Measurements from ENCODE around the gene DGKG. TPM values are rescaled to one million over a fixed set of nuclear protein-coding genes. Genes with fewer than 3 reads are reported as not detected.

The DGKG gene
- polyA plus RNA-seq, 4 donors = 0.19 to 4.0 (median 0.92) TPM

- no peak for FAIRE-seq
- no peak for DNase-seq
Measured at GRCh38 chr3:186284349-186284652, 77.7 kb downstream of the DGKG start.

GRCh38 chr3:186283651-186284348, 78.2 kb downstream of the DGKG start:
- H3K9me3 ChIP-seq (ENCODE audit: control insufficient read depth in 2 of 2, insufficient read depth in 1 of 2, low read depth in 1 of 2, low read length in 1 of 2) = no peaks in the 10 kb centered on the region
- DNase-seq (no peak), FAIRE-seq (no peak)
- peaks cover 0 to 4% (median 0%) of the 10 kb centered on the region in 3 donors for H3K27me3 ChIP-seq (ENCODE audit: control insufficient read depth in 3 of 3, insufficient read depth in 3 of 3, low read length in 3 of 3)
- no peaks in the 10 kb centered on the region for H3K36me3 ChIP-seq (ENCODE audit: control insufficient read depth in 3 of 3, insufficient read depth in 2 of 3, low read depth in 1 of 3, low read length in 3 of 3)
- H3K4me3 ChIP-seq (ENCODE audit: low read depth in 1 of 3, low read length in 3 of 3) = no peak overlapping the region
- no peaks in the 10 kb centered on the region for H3K4me1 ChIP-seq (ENCODE audit: control insufficient read depth in 3 of 3, insufficient read depth in 2 of 3, low read depth in 1 of 3, low read length in 2 of 3)
- no peak overlapping the region for H3K27ac ChIP-seq (ENCODE audit: low read depth in 1 of 3, low read length in 2 of 3)
- 73 to 83% (median 83%) methylated on average over 6 of the region's 6 CpGs for WGBS, 3 donors

More at GRCh38 chr3:186284349-186284652, 77.7 kb downstream of the DGKG start:
- Histone ChIP-seq H3K4me1 (ENCODE audit: control insufficient read depth in 3 of 3, insufficient read depth in 2 of 3, low read depth in 1 of 3, low read length in 2 of 3) (no peaks in the 10 kb centered on the region), H3K27ac (ENCODE audit: low read depth in 1 of 3, low read length in 2 of 3) (no peak overlapping the region), H3K36me3 (ENCODE audit: control insufficient read depth in 3 of 3, insufficient read depth in 2 of 3, low read depth in 1 of 3, low read length in 3 of 3) (no peaks in the 10 kb centered on the region), H3K9me3 (ENCODE audit: control insufficient read depth in 2 of 2, insufficient read depth in 1 of 2, low read depth in 1 of 2, low read length in 1 of 2) (no peaks in the 10 kb centered on the region), H3K4me3 (ENCODE audit: low read depth in 1 of 3, low read length in 3 of 3) (no peak overlapping the region), H3K27me3 (ENCODE audit: control insufficient read depth in 3 of 3, insufficient read depth in 3 of 3, low read length in 3 of 3) (peaks cover 0 to 4% (median 0%) of the 10 kb centered on the region in 3 donors)
- 90 to 95% (median 92%) methylated on average over 8 of the region's 8 CpGs for WGBS, 3 donors

GRCh38 chr3:186283096-186283495, 78.9 kb downstream of the DGKG start:
- WGBS, 3 donors = 70 to 79% (median 77%) methylated on average over 8 of the region's 8 CpGs

GRCh38 chr3:186281176-186281575, 80.9 kb downstream of the DGKG start:
- DNase-seq (no peak), FAIRE-seq (no peak)
- WGBS, 3 donors = 34 to 53% (median 47%) methylated on average over 2 of the region's 2 CpGs

More at GRCh38 chr3:186283096-186283495, 78.9 kb downstream of the DGKG start:
- Histone ChIP-seq H3K36me3 (ENCODE audit: control insufficient read depth in 3 of 3, insufficient read depth in 2 of 3, low read depth in 1 of 3, low read length in 3 of 3) (no peaks in the 10 kb centered on the region), H3K4me1 (ENCODE audit: control insufficient read depth in 3 of 3, insufficient read depth in 2 of 3, low read depth in 1 of 3, low read length in 2 of 3) (no peaks in the 10 kb centered on the region), H3K9me3 (ENCODE audit: control insufficient read depth in 2 of 2, insufficient read depth in 1 of 2, low read depth in 1 of 2, low read length in 1 of 2) (no peaks in the 10 kb centered on the region), H3K4me3 (ENCODE audit: low read depth in 1 of 3, low read length in 3 of 3) (no peak overlapping the region), H3K27me3 (ENCODE audit: control insufficient read depth in 3 of 3, insufficient read depth in 3 of 3, low read length in 3 of 3) (peaks cover 0 to 8% (median 0%) of the 10 kb centered on the region in 3 donors), H3K27ac (ENCODE audit: low read depth in 1 of 3, low read length in 2 of 3) (no peak overlapping the region)
- DNase-seq = no peak
- no peak for FAIRE-seq

GRCh38 chr3:186280737-186281136, 81.3 kb downstream of the DGKG start:
- Histone ChIP-seq H3K27ac (ENCODE audit: low read depth in 1 of 3, low read length in 2 of 3) (no peak overlapping the region), H3K9me3 (ENCODE audit: control insufficient read depth in 2 of 2, insufficient read depth in 1 of 2, low read depth in 1 of 2, low read length in 1 of 2) (no peaks in the 10 kb centered on the region), H3K27me3 (ENCODE audit: control insufficient read depth in 3 of 3, insufficient read depth in 3 of 3, low read length in 3 of 3) (peaks cover 0 to 6% (median 0%) of the 10 kb centered on the region in 3 donors), H3K4me3 (ENCODE audit: low read depth in 1 of 3, low read length in 3 of 3) (no peak overlapping the region), H3K36me3 (ENCODE audit: control insufficient read depth in 3 of 3, insufficient read depth in 2 of 3, low read depth in 1 of 3, low read length in 3 of 3) (no peaks in the 10 kb centered on the region), H3K4me1 (ENCODE audit: control insufficient read depth in 3 of 3, insufficient read depth in 2 of 3, low read depth in 1 of 3, low read length in 2 of 3) (no peaks in the 10 kb centered on the region)
- 48 to 86% (median 56%) methylated on average over 3 of the region's 3 CpGs for WGBS, 3 donors
- FAIRE-seq (no peak), DNase-seq (no peak)

More at GRCh38 chr3:186281176-186281575, 80.9 kb downstream of the DGKG start:
- H3K27me3 ChIP-seq (ENCODE audit: control insufficient read depth in 3 of 3, insufficient read depth in 3 of 3, low read length in 3 of 3) = peaks cover 0 to 6% (median 0%) of the 10 kb centered on the region in 3 donors
- H3K36me3 ChIP-seq (ENCODE audit: control insufficient read depth in 3 of 3, insufficient read depth in 2 of 3, low read depth in 1 of 3, low read length in 3 of 3) = no peaks in the 10 kb centered on the region
- H3K4me3 ChIP-seq (ENCODE audit: low read depth in 1 of 3, low read length in 3 of 3) = no peak overlapping the region
- H3K27ac ChIP-seq (ENCODE audit: low read depth in 1 of 3, low read length in 2 of 3) = no peak overlapping the region
- no peaks in the 10 kb centered on the region for H3K9me3 ChIP-seq (ENCODE audit: control insufficient read depth in 2 of 2, insufficient read depth in 1 of 2, low read depth in 1 of 2, low read length in 1 of 2)
- H3K4me1 ChIP-seq (ENCODE audit: control insufficient read depth in 3 of 3, insufficient read depth in 2 of 3, low read depth in 1 of 3, low read length in 2 of 3) = no peaks in the 10 kb centered on the region

GRCh38 chr3:186277268-186277909, 84.6 kb downstream of the DGKG start:
- H3K27ac ChIP-seq (ENCODE audit: low read depth in 1 of 3, low read length in 2 of 3) = no peak overlapping the region
- no peak overlapping the region for H3K4me3 ChIP-seq (ENCODE audit: low read depth in 1 of 3, low read length in 3 of 3)
- no peaks in the 10 kb centered on the region for H3K9me3 ChIP-seq (ENCODE audit: control insufficient read depth in 2 of 2, insufficient read depth in 1 of 2, low read depth in 1 of 2, low read length in 1 of 2)
- 34 to 44% (median 40%) methylated on average over 10 of the region's 10 CpGs for WGBS, 3 donors
- peak; percentile 23 to 48 for DNase-seq
- no peak for FAIRE-seq
- H3K4me1 ChIP-seq (ENCODE audit: control insufficient read depth in 3 of 3, insufficient read depth in 2 of 3, low read depth in 1 of 3, low read length in 2 of 3) = no peaks in the 10 kb centered on the region
- peaks cover 0 to 6% (median 0%) of the 10 kb centered on the region in 3 donors for H3K27me3 ChIP-seq (ENCODE audit: control insufficient read depth in 3 of 3, insufficient read depth in 3 of 3, low read length in 3 of 3)
- no peaks in the 10 kb centered on the region for H3K36me3 ChIP-seq (ENCODE audit: control insufficient read depth in 3 of 3, insufficient read depth in 2 of 3, low read depth in 1 of 3, low read length in 3 of 3)

GRCh38 chr3:186275436-186275835, 86.6 kb downstream of the DGKG start:
- FAIRE-seq (no peak), DNase-seq (no peak)
- no peaks in the 10 kb centered on the region for H3K36me3 ChIP-seq (ENCODE audit: control insufficient read depth in 3 of 3, insufficient read depth in 2 of 3, low read depth in 1 of 3, low read length in 3 of 3)
- WGBS, 3 donors = 93 to 98% (median 94%) methylated on average over 5 of the region's 5 CpGs
- H3K4me3 ChIP-seq (ENCODE audit: low read depth in 1 of 3, low read length in 3 of 3) = no peak overlapping the region
- no peak overlapping the region for H3K27ac ChIP-seq (ENCODE audit: low read depth in 1 of 3, low read length in 2 of 3)
- no peaks in the 10 kb centered on the region for H3K4me1 ChIP-seq (ENCODE audit: control insufficient read depth in 3 of 3, insufficient read depth in 2 of 3, low read depth in 1 of 3, low read length in 2 of 3)
- peaks cover 0 to 12% (median 0%) of the 10 kb centered on the region in 3 donors for H3K27me3 ChIP-seq (ENCODE audit: control insufficient read depth in 3 of 3, insufficient read depth in 3 of 3, low read length in 3 of 3)
- H3K9me3 ChIP-seq (ENCODE audit: control insufficient read depth in 2 of 2, insufficient read depth in 1 of 2, low read depth in 1 of 2, low read length in 1 of 2) = no peaks in the 10 kb centered on the region

- no peaks in the 10 kb centered on the region for H3K36me3 ChIP-seq (ENCODE audit: control insufficient read depth in 3 of 3, insufficient read depth in 2 of 3, low read depth in 1 of 3, low read length in 3 of 3)
- FAIRE-seq = no peak
- H3K4me3 ChIP-seq (ENCODE audit: low read depth in 1 of 3, low read length in 3 of 3) = no peak overlapping the region
- H3K4me1 ChIP-seq (ENCODE audit: control insufficient read depth in 3 of 3, insufficient read depth in 2 of 3, low read depth in 1 of 3, low read length in 2 of 3) = no peaks in the 10 kb centered on the region
- no peak overlapping the region for H3K27ac ChIP-seq (ENCODE audit: low read depth in 1 of 3, low read length in 2 of 3)
- 78 to 85% (median 81%) methylated on average over 16 of the region's 16 CpGs for WGBS, 3 donors
- H3K27me3 ChIP-seq (ENCODE audit: control insufficient read depth in 3 of 3, insufficient read depth in 3 of 3, low read length in 3 of 3) = peaks cover 0 to 10% (median 0%) of the 10 kb centered on the region in 3 donors
- DNase-seq = no peak
- no peaks in the 10 kb centered on the region for H3K9me3 ChIP-seq (ENCODE audit: control insufficient read depth in 2 of 2, insufficient read depth in 1 of 2, low read depth in 1 of 2, low read length in 1 of 2)
Measured at GRCh38 chr3:186273586-186273985, 88.4 kb downstream of the DGKG start.
